PC-3 (cell line): ENCODE results near the gene RIOK2.

Experiments
- CTCF ChIP-seq: fragments of 300-600 bp; sonication (generic); conservative IDR thresholded peaks from 2 replicates; pipeline ENCODE4 v1.5.1; 2017; ENCODE audit warnings: antibody characterized with exemption, low read depth, mild to moderate bottlenecking, low read length
- EZH2 ChIP-seq: fragments of 300-600 bp; sonication (generic); IDR thresholded peaks from one replicate; pipeline ENCODE4 v1.6.1; 2017; ENCODE audit warnings: antibody characterized with exemption, mild to moderate bottlenecking, low read length; ENCODE audit not compliant: unreplicated experiment

- TF ChIP-seq CTCF (no peak), EZH2 (no peak)
Measured at GRCh38 chr5:97181856-97182545, 1.0 kb downstream of the RIOK2 start.
